Adrenal gland (tissue), 12 donors: ENCODE data around the gene ATP8B3. TPM values are rescaled to one million over a fixed set of nuclear protein-coding genes. Genes with fewer than 3 reads are reported as not detected.

Experiments used
- DNase-seq, 7 donors: peaks; one replicate each; pipeline ENCODE4 v3.0.0-alpha.2; 2019 to 2020
- H3K27ac ChIP-seq, 5 donors: fragments of 200-600 bp; sonication (generic) in 4 of 5; 1 replicate in 3 of 5; 2 replicates in 2 of 5; pipeline versions ENCODE4 v1.5.1 to v1.8.0; 2016 to 2020; ENCODE audit warnings: mild to moderate bottlenecking in 1 of 5
- H3K27me3 ChIP-seq: fragments of 200-600 bp; 2 replicates; pipeline ENCODE4 v1.8.0; 2021
- H3K36me3 ChIP-seq, 2 donors: fragments of 200-600 bp; replicated peaks in 1 of 2; 1 replicate in 1 of 2; 2 replicates in 1 of 2; pipeline versions ENCODE4 v1.5.1 to v1.8.0; 2018 to 2022
- H3K4me1 ChIP-seq, 2 donors: fragments of 200-600 bp; replicated peaks in 1 of 2; 1 replicate in 1 of 2; 2 replicates in 1 of 2; pipeline versions ENCODE4 v1.5.1 to v1.8.0; 2018 to 2021
- H3K4me3 ChIP-seq, 4 donors: fragments of 200-600 bp; sonication (generic) in 3 of 4; one replicate each; pipeline ENCODE4 v1.5.1; 2016 to 2018
- H3K9me3 ChIP-seq, 3 donors: fragments of 200-600 bp; sonication (generic) in 1 of 3; replicated peaks in 1 of 3; 1 replicate in 2 of 3; 2 replicates in 1 of 3; pipeline versions ENCODE4 v1.5.1 to v1.8.0; 2016 to 2021
- CTCF ChIP-seq, 6 experiments: fragments of 450-650 bp in 4 of 6; fragments of 200-600 bp in 2 of 6; sonication (generic) in 1 of 6; IDR thresholded peaks; 1 replicate in 5 of 6; 2 replicates in 1 of 6; pipeline versions ENCODE4 v1.5.1 to v1.8.0; 2016 to 2021; ENCODE audit warnings: antibody characterized with exemption in 6 of 6, mild to moderate bottlenecking in 2 of 6, moderate library complexity in 1 of 6
- POLR2A ChIP-seq, 2 donors: fragments of 450-650 bp; IDR thresholded peaks; one replicate each; pipeline ENCODE4 v1.6.1; 2017; ENCODE audit warnings: antibody characterized with exemption in 2 of 2, mild to moderate bottlenecking in 2 of 2, moderate library complexity in 1 of 2
- WGBS, 4 donors: extraction: QIAGEN DNeasy Blood & Tissue Kit in 2 of 4; methylation state at CpG; one replicate each; pipeline versions ENCODE4 v1.1.5 to v1.1.7; 2013 to 2017; 5-methylcytosine and 5-hydroxymethylcytosine counted together
- intact Hi-C, 2 donors: fragments of 100-400 bp; cut with DNase I; formaldehyde crosslinking; loops; one replicate each; pipeline versions ENCODE4 v1.14.1 to v1.15.0; 2022 to 2023
- polyA plus RNA-seq, 3 donors: library from polyadenylated mRNA; stranded (reverse); fragments of 200-250 nt in 2 of 3; fragments of 350-450 nt in 1 of 3; fragmentation: Illumina TruSeq in 1 of 3; extraction: RNeasy Lipid Tissue Mini Kit (QIAGEN cat#74804) in 1 of 3; gene quantifications; one replicate each; pipeline ENCODE4 v1.2.3, GENCODE V29; 2013 to 2014
- total RNA-seq, 9 donors: library from RNA; depleted of rRNA in 4 of 9; stranded (reverse); fragments of >200 nt in 4 of 9; fragments of 120-200 nt in 1 of 9; fragmentation: NEBNext Ultra II Directional in 1 of 9; extraction: Animal tissue kit (Norgen Biotek cat#: 25700) in 1 of 9; gene quantifications; one replicate each; pipeline versions ENCODE4 v1.1.0 to v1.2.4, GENCODE V29; 2013 to 2023
- donor health status: healthy with polysubstance abuse.
- donor health status: Bipolar disorder and iron deficiency.
- donor health status: DM: yes; HTN: yes; CAD: no.
- donor health status: DM: no; HTN: no; CAD: no.
- donor health status: DM: no; HTN: no; CAD: no.
- donor health status: DM: yes; HTN: yes; CAD: no.

ATP8B3 gene
- total and polyA plus RNA-seq, 12 donors: 0.26 to 15.1 (median 4.4) TPM

DNA sequence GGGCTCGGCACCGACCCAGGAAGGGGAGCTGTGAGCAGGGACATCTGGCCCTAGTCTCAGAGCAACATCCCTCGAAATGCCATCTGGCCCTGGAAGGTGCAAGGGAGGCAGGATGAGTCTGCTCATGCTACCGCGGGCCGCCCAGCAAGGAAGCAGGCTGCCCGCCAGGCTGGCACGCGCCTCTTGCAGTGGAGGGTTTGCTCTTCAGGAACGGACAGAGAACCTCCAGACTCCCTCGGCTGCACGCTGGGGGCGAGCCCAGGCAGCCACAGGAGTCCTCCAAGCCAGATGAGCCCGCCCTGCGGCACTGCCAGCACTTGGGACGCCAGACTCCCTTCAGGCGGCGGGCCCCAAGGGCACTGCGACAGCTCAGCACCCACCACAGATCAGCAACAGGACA lies 10.1 kb upstream of the ATP8B3 start:
- peaks cover 0 to 79% of the 10 kb centered on the region in 2 donors for H3K36me3 ChIP-seq
- intact Hi-C loops: no loop called here

DNA sequence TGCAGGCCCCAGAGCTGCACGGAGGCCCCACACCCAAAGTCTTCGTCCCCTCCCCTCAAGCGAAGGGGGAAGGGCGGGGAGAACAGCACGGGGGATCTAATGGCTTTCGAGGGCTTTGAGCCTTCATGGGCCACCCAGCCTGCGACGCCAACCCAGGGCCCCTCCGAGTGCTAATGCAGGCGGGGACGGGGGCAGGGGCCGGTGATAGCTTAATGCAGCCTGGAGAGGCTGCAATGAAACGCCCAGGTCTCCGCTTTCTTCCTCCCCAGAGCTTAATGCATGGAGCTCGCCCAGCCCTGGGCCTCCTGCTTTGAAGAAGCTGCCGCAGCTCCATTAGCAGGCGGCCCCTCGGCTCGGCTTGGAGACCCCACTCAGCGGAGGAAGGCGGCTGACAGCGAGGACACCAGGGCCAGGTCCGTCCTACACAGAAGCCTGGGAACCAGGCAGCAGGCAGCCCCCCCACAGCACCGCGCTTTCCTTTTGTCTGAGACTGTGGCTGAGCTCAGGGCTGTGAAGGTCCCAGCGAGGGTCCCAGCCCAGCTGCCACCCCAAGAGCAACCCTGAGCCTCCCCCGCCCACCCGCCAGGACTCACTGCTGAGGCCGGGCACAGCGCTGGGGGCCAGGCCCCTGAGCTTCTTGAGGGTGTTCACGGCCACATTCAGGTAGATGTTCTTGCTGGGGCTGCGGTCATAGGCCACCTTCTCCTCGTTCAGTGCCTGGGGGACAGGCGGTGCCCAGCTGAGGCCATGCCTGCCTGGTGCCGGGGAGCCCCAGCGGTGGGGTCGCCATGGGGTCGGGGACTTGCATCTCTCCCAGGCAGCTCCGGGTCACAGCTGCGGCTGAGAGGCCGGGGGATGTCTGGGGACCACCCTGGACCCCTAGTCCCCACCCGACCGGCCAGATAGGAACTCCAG lies 7.5 kb upstream of the ATP8B3 start:
- intact Hi-C loops: loop anchor here in 1 of 2 donors (10.0 kb wide), 1 partner anchor 275 kb away; no protein-coding TSS in a partner anchor
- no peak overlapping the region for H3K4me3 ChIP-seq
- no peaks in the 10 kb centered on the region for H3K27me3 ChIP-seq
- H3K36me3 ChIP-seq: peaks cover 0 to 97% of the 10 kb centered on the region in 2 donors
- no peak overlapping the region for H3K27ac ChIP-seq
- 78 to 85% (median 80%) methylated on average over 23 to 43 of the region's 43 CpGs for WGBS, 4 donors
- peaks cover 17 to 27% of the 10 kb centered on the region in 2 donors for H3K4me1 ChIP-seq
- no peak for DNase-seq
- no peaks in the 10 kb centered on the region for H3K9me3 ChIP-seq
- TF ChIP-seq POLR2A (IDR thresholded peaks at IDR 0.05) (no peak), CTCF (IDR thresholded peaks at IDR 0.05) (no peak)

More for the DNA sequence above, 10.1 kb upstream of the ATP8B3 start:
- Histone ChIP-seq H3K4me3 (no peak overlapping the region), H3K27ac (peak overlapping the region in 3 of 5 donors; percentile 45 to 56 (median 53)), H3K27me3 (no peaks in the 10 kb centered on the region), H3K4me1 (peaks cover 27 to 32% of the 10 kb centered on the region in 2 donors), H3K9me3 (no peaks in the 10 kb centered on the region)
- DNase-seq: peak in 6 of 7 donors; percentile 71 to 83 (median 78)
- WGBS, 4 donors: 18 to 55% (median 43%) methylated on average over 4 to 19 of the region's 19 CpGs
- TF ChIP-seq CTCF (IDR thresholded peaks at IDR 0.05): no peak
- TF ChIP-seq POLR2A (IDR thresholded peaks at IDR 0.05): peak in 1 of 2 donors; percentile 46

DNA sequence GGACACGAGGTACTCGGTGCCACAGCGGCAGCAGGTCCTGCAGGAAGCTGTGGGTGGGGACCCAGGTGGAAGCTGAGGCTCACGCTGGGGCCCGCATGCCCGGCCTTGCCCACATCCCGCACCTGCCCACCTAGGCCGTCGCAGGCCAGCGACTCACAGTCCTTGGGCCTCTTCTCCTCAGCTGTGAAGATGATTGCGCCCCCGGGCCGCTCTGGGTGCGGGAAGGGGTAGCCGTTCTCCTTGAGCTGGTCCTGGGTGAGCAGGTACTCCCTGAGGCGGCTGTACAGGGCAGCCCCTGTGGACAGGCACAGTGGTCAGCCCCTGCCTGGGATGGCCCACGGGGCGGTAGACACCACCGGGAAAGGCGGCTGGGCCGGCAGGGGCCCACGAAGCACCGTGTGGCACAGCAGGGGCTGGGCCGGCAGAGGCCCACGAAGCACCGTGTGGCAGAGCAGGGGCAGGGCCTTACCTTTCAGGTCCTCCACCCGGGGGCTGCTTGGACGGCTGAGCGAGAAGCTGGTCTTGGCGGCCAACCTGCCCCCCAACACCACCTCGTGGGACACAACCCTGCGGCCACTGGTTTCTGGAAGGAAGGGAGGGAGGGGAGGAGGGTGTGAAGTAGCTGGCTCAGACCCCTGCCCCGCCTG lies 6.6 kb upstream of the ATP8B3 start:
- intact Hi-C loops: loop anchor here in 1 of 2 donors (10.0 kb wide), 1 partner anchor 274 kb away; no protein-coding TSS in a partner anchor

More for the DNA sequence above, 6.6 kb upstream of the ATP8B3 start:
- Histone ChIP-seq H3K4me3 (no peak overlapping the region), H3K4me1 (peaks cover 11 to 20% of the 10 kb centered on the region in 2 donors), H3K27me3 (no peaks in the 10 kb centered on the region), H3K36me3 (peaks cover 0 to 88% of the 10 kb centered on the region in 2 donors), H3K9me3 (no peaks in the 10 kb centered on the region), H3K27ac (no peak overlapping the region)
- TF ChIP-seq CTCF (IDR thresholded peaks at IDR 0.05) (no peak), POLR2A (IDR thresholded peaks at IDR 0.05) (no peak)
- WGBS, 4 donors: 78 to 85% (median 80%) methylated on average over 5 to 33 of the region's 33 CpGs
- DNase-seq: no peak
